Upper lobe of right lung (tissue), 1 donor: ENCODE results near the gene CSTPP1. TPM values are rescaled to one million over a fixed set of nuclear protein-coding genes. Genes with fewer than 3 reads are reported as not detected.

Source experiments
- ATAC-seq: fragments of 200-7000 bp; cut with Tn5 transposase; one replicate; pipeline ENCODE4 v1.9.1; 2020; ENCODE audit warnings: mild to moderate bottlenecking, moderate library complexity
- DNase-seq: peaks from one replicate; pipeline ENCODE4 v3.0.0-alpha.2; 2020
- H3K27ac ChIP-seq: fragments of 200-600 bp; one replicate; pipeline ENCODE4 v1.8.0; 2022
- H3K27me3 ChIP-seq: fragments of 200-600 bp; one replicate; pipeline ENCODE4 v1.8.0; 2022; ENCODE audit warnings: mild to moderate bottlenecking
- H3K36me3 ChIP-seq: fragments of 200-600 bp; one replicate; pipeline ENCODE4 v1.8.0; 2022
- H3K4me1 ChIP-seq: fragments of 200-600 bp; one replicate; pipeline ENCODE4 v1.8.0; 2022
- H3K4me3 ChIP-seq: fragments of 200-600 bp; one replicate; pipeline ENCODE4 v1.8.0; 2022; ENCODE audit warnings: mild to moderate bottlenecking
- H3K9me3 ChIP-seq: fragments of 200-600 bp; one replicate; pipeline ENCODE4 v1.8.0; 2022
- CTCF ChIP-seq: fragments of 200-600 bp; IDR thresholded peaks from one replicate; pipeline ENCODE4 v1.8.0; 2022; ENCODE audit warnings: antibody characterized with exemption
- intact Hi-C: fragments of 100-400 bp; cut with DNase I; formaldehyde crosslinking; loops from one replicate; pipeline ENCODE4 v1.11.0; 2022
- long read RNA-seq: library from polyadenylated mRNA; unstranded; transcript quantifications from one replicate; pipeline ENCODE4 v2.0.0, GENCODE V29; 2021
- total RNA-seq: library from RNA; stranded (reverse); fragmentation: NEBNext Ultra II Directional; extraction: Animal tissue kit (Norgen Biotek cat#: 25700); gene quantifications from one replicate; pipeline ENCODE4 v1.2.1, GENCODE V29; 2021
- donor health status: DM: no; HTN: yes; CAD: no; lungs with severe emphysema.

The CSTPP1 gene
- 26.2 TPM for total RNA-seq
- long read RNA-seq, transcript C11orf49-223 (1 exons, 2,141 nt), result minor isoform, 7 of 42 reads
- long read RNA-seq, transcript C11orf49-201 (9 exons, 1,645 nt), result major isoform, 27 of 42 reads
- long read RNA-seq, partial matches to known transcripts, result 3 of 42 reads
- long read RNA-seq, other reads (novel, unspliced or antisense), result 4 of 42 reads

DNA sequence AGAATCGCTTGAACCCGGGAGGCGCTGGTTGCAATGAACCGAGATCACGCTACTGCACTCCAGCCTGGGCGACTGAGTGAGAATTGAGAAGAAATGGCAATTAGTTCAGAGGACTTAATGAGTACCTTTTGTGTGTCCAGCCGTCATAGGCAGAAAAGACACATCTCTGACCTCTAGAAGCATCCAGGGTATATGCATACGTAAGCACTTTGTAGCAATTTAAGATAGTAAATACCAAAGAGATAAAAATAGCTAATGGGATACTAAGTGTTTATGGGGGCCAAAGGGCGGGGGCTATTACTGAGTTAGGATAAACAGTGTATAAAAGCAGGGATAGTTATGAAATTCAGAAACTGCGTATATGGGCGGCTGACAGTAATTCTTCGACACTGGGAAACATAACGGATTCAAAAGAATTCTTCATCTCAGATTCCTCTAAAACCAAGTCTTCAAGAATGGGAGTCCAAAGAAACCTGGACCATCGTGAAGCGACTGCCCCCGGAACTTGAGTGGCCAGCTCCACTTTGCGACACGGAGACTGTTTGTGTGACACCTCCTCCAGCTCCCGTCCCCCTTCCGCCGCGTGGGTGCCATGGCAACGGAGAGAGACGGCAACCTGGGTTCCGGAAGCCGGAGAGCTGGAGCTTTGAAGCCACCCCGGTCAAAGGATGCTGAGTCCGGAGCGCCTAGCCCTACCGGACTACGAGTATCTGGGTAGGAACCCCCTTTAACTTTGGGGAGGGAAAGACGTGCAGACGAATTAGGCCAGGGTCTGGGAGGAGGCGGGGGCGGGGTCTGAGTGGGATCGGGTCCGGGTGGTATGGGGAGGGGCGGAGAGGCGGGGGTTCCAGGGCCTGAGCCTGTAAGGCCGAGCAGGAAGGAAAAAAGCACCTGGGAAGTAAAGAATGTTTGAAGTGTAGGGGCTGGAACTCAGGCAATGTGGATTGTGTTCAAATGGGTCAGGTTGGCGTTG, at the start of gene CSTPP1:
Gene CSTPP1 (plus strand): TSS at position 624 of the 973 bp plus-strand sequence. CDS start 45 bp downstream, at position 669.
- Histone ChIP-seq H3K9me3 (no peaks in the 10 kb centered on the region), H3K4me3 (peak within 1 kb of the TSS; percentile 64), H3K27ac (peak within 1 kb of the TSS; percentile 58), H3K27me3 (peaks cover 3% of the 10 kb centered on the region), H3K4me1 (peaks cover 7% of the 10 kb centered on the region), H3K36me3 (no peaks in the 10 kb centered on the region)
- ATAC-seq (peak; percentile 100), DNase-seq (peak; percentile 97)
- intact Hi-C loops, result no loop called here
- TF ChIP-seq CTCF, result no peak

DNA sequence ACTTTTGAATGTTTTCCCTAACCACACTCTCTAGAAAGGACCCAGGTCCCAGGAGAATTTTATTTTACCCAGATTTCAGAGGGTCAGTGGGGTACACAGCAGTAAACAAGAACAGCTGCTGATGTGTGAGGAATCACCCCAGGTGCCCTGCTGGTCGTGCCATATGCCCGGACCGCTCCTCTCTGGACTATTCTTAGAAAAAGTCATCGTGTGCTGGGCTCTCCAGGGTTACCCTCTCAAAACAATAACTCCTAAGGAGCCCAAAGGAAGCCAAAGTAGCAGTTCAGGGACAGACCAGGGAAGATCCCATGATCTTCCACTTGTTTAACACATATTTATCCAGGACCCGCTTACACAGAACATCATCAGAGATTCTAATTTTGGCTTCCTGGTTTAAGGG, 47.9 kb upstream of the CSTPP1 start:
- intact Hi-C loops, result loop anchor here (5.0 kb wide), 1 partner anchor 264 kb away; no protein-coding TSS in a partner anchor
- DNase-seq, result no peak
- no peaks in the 10 kb centered on the region for H3K9me3 ChIP-seq
- H3K27ac ChIP-seq, result no peak overlapping the region
- no peak for ATAC-seq
- peaks cover under 1% of the 10 kb centered on the region for H3K36me3 ChIP-seq
- no peak overlapping the region for H3K4me3 ChIP-seq
- H3K27me3 ChIP-seq, result no peaks in the 10 kb centered on the region
- no peak for TF ChIP-seq CTCF
- H3K4me1 ChIP-seq, result no peaks in the 10 kb centered on the region

DNA sequence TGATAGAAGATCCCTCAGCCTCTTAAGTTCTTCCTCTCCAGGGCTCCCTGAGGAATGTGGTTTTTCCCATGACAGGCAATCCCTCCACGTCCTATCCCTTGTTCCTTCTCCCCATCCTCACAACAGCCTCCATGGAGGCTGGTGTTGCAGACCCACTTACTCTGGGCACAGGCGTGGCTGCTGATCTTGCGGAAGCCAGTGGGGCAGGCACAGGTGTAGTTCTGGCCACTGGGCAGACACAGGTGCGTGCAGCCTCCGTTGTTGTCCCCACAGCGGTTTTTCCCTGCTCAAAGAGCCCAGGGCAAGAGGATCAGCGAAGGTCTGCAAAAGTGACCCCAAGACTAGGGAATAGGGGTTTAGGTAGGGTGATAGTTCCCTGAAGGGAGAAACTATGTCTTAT, 47.3 kb upstream of the CSTPP1 start:
- H3K27me3 ChIP-seq, result no peaks in the 10 kb centered on the region
- ATAC-seq, result no peak
- no peak overlapping the region for H3K4me3 ChIP-seq
- H3K36me3 ChIP-seq, result no peaks in the 10 kb centered on the region
- H3K4me1 ChIP-seq, result no peaks in the 10 kb centered on the region
- no peak for TF ChIP-seq CTCF
- DNase-seq, result no peak
- no peak overlapping the region for H3K27ac ChIP-seq
- intact Hi-C loops, result loop anchor here (5.0 kb wide), 1 partner anchor 263 kb away; no protein-coding TSS in a partner anchor
- H3K9me3 ChIP-seq, result no peaks in the 10 kb centered on the region

- no peaks in the 10 kb centered on the region for H3K9me3 ChIP-seq
Measured at GRCh38 chr11:46889689-46890475, 46.7 kb upstream of the CSTPP1 start.

More at GRCh38 chr11:46889689-46890475, 46.7 kb upstream of the CSTPP1 start:
- peak; percentile 89 for TF ChIP-seq CTCF
- no peak overlapping the region for H3K4me3 ChIP-seq
- DNase-seq (no peak), ATAC-seq (peak; percentile 95)
- H3K36me3 ChIP-seq, result no peaks in the 10 kb centered on the region
- no peaks in the 10 kb centered on the region for H3K27me3 ChIP-seq
- no peaks in the 10 kb centered on the region for H3K4me1 ChIP-seq
- no peak overlapping the region for H3K27ac ChIP-seq
- intact Hi-C loops, result loop anchor here (5.0 kb wide), 1 partner anchor 262 kb away; no protein-coding TSS in a partner anchor
